HG03354 (cell line): ENCODE measurements around the gene ANTKMT.
"Not testable (repeated sequence)": the region's sequence is repeated elsewhere in the genome, so short reads cannot be mapped to it uniquely, and the experiment has no call there.

Experiments used
- ATAC-seq: cut with Tn5 transposase; IDR thresholded peaks from one replicate; pipeline ENCODE4 v1.9.1; 2021; ENCODE audit warnings: mild to moderate bottlenecking; ENCODE audit not compliant: unreplicated experiment, poor library complexity, severe bottlenecking

ANTKMT gene

GRCh38 chr16:736936-737481 lies 16.1 kb downstream of the ANTKMT start:
- ATAC-seq, result no peak

GRCh38 chr16:739560-740458 lies 18.9 kb downstream of the ANTKMT start:
- ATAC-seq, result no peak

DNA sequence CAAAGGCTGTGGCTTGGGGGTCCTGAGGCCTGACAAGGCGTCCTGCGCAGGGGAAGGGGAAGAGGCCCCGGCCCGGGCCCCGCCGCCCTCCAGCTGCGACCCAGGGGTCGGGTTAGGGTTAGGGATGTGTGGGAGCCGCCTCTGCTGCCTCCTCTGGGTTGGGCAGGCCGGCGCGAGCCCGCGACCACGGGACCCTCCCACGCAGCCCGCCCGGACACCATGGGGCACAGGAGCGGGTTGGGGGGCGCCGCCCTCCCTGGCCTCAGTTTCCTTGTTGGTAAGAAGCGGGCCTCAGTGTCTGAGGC lies 19.5 kb downstream of the ANTKMT start:
- peak; percentile 21 for ATAC-seq

DNA sequence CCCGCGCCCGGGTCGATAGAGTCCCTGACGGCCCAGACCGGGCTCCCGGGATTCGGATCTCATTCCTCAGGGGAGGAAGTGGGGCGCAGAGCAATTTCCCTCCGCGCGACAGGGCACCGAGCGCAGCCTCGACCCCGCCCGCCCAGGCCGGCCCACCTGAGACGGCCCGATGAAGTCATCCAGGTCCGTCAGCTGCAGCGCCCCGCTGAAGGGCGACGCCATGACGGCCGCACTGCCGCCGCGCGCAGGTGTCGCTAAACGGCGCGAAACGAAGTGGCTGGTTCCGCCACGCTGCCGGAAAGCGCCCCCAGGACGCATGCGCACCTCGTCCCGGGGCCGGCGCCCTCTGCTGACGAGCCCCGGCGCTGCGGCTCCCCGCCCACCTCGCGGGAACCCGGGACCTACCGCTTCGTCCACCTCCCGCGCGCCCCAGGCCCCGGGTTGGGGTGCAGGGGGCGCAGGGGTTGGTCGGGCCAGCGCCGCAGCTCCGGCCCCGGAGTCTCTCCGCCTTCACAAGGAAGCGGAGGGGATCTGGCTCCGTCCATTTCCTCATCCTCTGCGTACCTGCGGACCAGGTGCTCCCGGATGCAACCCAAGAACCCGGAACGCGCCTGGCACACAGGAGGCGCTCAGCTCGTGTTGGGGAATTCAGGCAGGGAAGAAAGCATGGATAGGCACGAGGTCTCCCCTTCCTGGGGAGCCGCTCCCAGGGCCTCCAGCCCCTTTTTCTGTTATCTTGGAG lies 20.0 kb downstream of the ANTKMT start, which contains the start of gene CIAO3:
CIAO3 (minus strand) TSS at position 234 of the 742 bp plus-strand sequence; CDS start at position 222, 12 bp downstream.
- ATAC-seq, result peak; percentile 81

DNA sequence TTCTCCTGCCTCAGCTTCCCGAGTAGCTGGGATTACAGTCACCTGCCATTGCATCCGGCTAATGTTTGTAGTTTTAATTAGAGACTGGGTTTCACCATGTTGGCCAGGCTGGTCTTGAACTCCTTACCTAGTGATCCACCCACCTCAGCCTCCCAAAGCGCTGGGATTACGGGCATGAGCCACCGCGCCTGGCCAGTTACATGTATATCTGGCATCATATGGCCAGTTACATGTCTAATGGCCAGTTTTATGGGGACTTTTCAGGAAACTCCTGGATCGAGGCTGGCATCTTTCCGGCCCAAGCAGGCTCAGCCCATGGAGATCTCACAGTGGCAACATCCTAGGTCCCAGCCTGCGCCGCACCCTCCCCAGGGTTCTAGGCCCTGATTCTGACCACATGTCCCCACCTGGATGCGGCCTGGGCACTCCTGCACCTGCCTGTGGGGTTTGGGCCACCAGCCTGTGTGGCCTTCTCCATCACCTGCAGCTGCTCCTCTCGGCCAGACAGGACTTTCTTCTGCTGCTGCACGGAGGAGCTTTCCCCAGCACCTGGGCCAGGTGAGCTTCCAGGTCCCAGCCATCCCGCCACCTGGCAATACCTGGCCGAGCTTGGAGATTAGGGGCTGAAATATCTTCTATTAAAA lies 21.2 kb downstream of the ANTKMT start:
- no peak for ATAC-seq

- ATAC-seq, result not testable (repeated sequence)
Measured at GRCh38 chr16:742894-743293, 21.9 kb downstream of the ANTKMT start.

DNA sequence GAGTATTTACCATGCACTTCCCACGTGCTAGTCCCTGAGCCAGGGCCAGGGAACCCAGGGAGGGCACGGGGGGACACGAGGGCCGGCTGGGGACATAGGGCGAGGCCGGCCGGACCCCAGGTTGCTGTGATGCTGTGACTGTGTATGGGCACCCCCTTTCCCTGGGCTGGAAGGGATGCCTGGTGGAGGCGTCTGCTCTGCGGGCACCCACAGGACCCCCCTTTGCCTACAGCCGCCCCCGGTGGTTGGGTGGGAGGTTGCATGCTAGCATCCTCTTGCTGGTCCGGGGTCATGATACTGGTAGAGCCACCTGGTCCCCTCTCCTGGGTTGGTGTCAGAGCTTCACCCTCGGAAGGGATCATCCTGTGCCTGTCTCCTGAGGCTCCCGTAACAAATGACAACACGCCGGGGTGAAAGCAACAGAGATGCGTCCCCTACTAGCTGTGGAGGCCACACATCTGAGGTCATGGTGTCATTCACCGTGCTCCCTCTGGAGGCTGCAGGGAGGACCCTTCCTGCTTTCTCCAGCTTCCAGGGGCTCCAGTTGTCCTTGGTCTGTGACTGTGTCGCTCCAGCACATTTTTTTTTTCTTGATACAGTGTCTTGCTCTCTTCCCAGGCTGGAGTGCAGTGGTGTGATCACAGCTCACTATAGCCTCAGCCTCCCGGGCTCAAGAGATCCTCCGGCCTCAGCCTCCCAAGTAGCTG lies 23.0 kb downstream of the ANTKMT start:
- no peak for ATAC-seq

DNA sequence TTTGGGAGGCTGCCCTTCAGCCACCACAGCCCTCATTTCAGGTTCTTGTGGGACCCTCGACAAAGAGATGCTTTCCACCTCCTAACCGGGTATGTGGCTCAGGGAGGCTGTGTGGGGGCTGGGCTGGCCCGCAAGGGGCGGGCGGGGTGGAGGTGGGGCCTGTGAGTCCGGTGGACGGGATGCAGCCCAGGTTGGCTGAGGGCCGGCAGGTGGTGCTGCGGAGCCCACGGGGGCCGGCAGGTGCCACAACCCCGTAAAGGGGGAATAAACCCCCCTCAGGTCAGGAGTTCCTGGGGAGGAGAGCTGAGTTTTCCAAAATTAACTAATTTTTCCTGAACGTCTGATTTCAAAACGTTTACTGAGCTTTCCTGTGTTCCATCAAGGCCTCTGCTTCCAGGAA lies 24.8 kb downstream of the ANTKMT start:
- ATAC-seq, result no peak

GRCh38 chr16:746637-747036 lies 25.7 kb downstream of the ANTKMT start:
- ATAC-seq, result no peak

- ATAC-seq, result no peak
Measured at GRCh38 chr16:747978-748746, 27.2 kb downstream of the ANTKMT start.

DNA sequence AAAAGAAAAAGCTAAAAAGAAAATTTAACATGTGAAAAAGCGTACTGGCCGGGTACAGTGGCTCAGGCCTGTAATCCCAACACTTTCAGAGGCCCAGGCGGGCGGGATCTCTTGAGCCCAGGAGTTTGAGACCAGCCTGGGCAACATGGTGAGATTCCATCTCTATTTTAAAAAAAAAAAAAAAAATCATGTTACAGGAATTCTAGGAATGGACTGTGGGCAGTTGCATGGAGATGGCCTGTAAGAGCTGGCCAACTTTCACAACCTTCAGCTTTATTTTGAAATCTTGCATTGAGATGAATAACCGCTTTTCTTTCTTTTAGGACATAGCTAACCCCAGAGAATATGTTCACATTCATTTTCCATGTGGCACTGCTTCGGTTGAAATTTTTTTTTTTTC lies 28.1 kb downstream of the ANTKMT start:
- ATAC-seq, result no peak

DNA sequence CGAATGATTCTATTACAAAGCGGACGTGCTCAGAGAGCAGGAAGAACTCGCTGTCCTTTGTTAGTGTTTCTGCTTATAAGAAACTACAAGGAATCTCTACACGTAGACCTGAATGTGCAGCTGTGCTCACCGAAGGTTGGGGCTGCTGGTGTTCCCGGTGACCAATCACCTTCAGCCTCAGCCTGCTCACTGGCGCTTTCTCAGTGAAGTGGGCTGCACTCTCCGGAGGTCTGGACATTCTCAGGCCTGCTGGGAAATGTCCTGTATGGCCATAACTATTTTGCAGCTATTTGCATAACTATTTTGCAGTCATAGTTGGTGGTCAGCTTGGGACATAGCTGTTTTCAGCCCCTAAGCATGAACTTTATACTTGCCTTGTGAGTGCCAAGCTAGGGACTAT lies 29.5 kb downstream of the ANTKMT start:
- no peak for ATAC-seq

- ATAC-seq, result no peak
Measured at GRCh38 chr16:751152-752006, 30.4 kb downstream of the ANTKMT start.

DNA sequence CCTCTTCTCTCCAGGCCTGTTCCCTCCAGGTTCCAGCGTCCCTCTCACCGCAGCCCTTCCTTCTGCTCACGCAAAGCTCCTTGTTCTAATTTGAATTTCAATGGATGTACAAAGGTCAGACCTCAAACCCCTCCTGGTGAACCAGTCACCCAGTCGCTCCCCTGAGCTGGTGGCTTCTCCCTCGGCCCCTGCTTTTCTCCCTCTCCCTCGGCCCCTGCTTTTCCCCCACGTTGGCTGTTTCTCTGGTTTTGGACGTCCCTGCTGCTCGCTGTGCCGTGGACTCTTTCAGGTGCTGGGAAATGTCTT lies 31.0 kb downstream of the ANTKMT start:
- no peak for ATAC-seq

GRCh38 chr16:754121-754607 lies 33.2 kb downstream of the ANTKMT start:
- not testable (repeated sequence) for ATAC-seq

DNA sequence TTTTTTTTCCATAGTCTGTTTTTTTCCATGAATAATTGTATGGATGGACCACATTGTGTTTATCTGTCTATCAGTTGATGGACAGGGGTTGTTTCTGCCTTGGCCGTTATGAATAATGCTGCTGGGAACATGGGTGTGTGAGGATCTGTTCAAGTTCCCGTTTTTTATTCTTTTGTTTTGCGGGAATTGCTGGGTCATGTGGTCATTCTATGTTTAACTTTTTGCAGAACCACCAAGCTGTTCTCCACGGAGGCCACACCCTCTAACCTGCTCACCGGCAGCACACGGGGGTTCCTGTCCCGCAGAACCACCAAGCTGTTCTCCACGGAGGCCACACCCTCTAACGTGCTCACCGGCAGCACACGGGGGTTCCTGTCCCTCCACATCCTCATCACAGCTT lies 33.7 kb downstream of the ANTKMT start:
- ATAC-seq, result no peak

- ATAC-seq, result no peak
Measured at GRCh38 chr16:756428-756827, 35.5 kb downstream of the ANTKMT start.
